Measurements from ENCODE around the gene EIF4E1B. TPM values are rescaled to one million over a fixed set of nuclear protein-coding genes. Genes with fewer than 3 reads are reported as not detected.
A peak's percentile ranks its signal among the peaks of the same experiment; 100 is the strongest.

EIF4E1B gene, protein sequence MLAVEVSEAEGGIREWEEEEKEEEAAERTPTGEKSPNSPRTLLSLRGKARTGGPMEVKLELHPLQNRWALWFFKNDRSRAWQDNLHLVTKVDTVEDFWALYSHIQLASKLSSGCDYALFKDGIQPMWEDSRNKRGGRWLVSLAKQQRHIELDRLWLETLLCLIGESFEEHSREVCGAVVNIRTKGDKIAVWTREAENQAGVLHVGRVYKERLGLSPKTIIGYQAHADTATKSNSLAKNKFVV
- 1 to 10 TPM in 1 of 2 donors, not detected in 1; 1.6 TPM for total RNA-seq

DNA sequence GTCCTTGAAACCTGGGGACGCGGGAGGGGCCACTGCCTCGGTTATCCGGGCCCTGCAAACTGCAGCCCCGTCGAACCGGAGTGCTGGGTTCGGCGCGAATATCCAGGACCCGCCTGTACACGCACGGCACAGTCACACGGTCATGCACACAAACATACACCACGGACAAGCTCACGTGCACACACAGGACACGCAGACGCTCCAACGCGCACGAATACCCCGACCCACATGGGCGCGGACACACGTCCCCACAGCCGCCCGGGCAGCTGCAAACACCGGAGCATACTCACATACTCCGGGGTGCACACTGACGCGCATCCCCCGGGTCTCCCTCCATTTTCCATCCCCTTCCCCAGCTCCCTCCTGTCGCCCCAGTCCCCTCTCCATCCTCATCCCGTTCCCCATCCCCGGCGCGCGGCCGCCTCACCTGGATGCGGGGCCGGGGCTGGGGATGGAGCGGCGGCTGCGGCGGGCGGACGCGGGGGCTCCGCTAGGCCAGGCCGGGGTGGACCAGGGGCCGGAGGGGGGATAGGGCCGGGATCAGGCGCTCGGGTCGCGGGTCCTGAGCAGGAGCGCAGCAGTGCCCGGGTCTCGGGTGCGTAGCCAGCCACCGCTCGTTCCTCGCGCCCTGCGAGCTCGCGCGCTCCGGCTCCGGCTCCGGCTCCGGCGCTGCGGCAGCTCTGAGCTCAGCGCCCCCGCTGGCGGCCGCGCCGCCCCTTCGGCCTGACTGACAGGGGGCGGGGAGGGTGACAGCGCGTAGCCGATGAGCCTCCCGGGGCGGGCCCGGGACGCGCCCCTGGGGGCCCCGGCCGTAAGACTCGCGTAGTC is at the start of gene EIF4E1B, which contains the start of gene SNCB:
Gene EIF4E1B, plus strand, starts transcription at position 823 of the 828 bp plus-strand sequence. CDS start 12,113 bp downstream, outside the sequence.
Gene SNCB, minus strand, starts transcription at position 682 of the 828 bp plus-strand sequence. CDS start 880 bp downstream, outside the sequence.
- H3K36me3 ChIP-seq = no peaks in the 10 kb centered on the region
- peaks cover 24% of the 10 kb centered on the region for H3K27me3 ChIP-seq (replicated peaks; ENCODE audit: insufficient read depth)
- peak within 1 kb of the TSS; percentile 1 to 23 for H3K4me3 ChIP-seq
- no peak for TF ChIP-seq POLR2A (IDR thresholded peaks at IDR 0.05)
- WGBS = 1% methylated on average over 93 of the region's 94 CpGs
- no peaks in the 10 kb centered on the region for H3K4me1 ChIP-seq (replicated peaks)
- no peak for DNase-seq (ENCODE audit: low spot score)
- H3K9me3 ChIP-seq = no peaks in the 10 kb centered on the region
- H3K27ac ChIP-seq = no peak within 1 kb of the TSS
- intact Hi-C loops (cut with DNase I) = no loop called here

DNA sequence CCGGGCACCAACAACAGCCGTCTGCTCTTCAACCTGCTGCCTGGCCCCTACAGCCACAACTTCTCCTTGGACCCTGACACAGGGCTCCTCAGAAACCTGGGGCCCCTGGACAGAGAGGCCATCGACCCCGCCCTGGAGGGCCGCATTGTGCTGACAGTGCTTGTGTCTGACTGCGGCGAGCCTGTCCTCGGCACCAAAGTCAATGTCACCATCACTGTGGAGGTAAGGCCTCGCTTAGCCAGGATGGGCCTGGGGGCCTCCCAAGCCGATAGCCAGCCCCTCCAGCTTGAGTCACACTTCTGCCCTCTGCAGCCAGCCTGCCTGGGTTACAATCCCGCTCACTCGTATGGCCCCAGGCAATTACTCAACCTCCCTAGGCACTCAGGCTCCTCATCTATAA is 49.1 kb upstream of the EIF4E1B start:
- H3K27ac ChIP-seq = no peak overlapping the region
- DNase-seq (ENCODE audit: low spot score) = no peak
- 85% methylated on average over 12 of the region's 12 CpGs for WGBS
- H3K27me3 ChIP-seq (replicated peaks; ENCODE audit: insufficient read depth) = no peaks in the 10 kb centered on the region
- intact Hi-C loops (cut with DNase I) = no loop called here
- TF ChIP-seq POLR2A (IDR thresholded peaks at IDR 0.05) (no peak), POLR2AphosphoS5 (IDR thresholded peaks at IDR 0.05) (no peak)
- TF ChIP-seq, protein P1, sequence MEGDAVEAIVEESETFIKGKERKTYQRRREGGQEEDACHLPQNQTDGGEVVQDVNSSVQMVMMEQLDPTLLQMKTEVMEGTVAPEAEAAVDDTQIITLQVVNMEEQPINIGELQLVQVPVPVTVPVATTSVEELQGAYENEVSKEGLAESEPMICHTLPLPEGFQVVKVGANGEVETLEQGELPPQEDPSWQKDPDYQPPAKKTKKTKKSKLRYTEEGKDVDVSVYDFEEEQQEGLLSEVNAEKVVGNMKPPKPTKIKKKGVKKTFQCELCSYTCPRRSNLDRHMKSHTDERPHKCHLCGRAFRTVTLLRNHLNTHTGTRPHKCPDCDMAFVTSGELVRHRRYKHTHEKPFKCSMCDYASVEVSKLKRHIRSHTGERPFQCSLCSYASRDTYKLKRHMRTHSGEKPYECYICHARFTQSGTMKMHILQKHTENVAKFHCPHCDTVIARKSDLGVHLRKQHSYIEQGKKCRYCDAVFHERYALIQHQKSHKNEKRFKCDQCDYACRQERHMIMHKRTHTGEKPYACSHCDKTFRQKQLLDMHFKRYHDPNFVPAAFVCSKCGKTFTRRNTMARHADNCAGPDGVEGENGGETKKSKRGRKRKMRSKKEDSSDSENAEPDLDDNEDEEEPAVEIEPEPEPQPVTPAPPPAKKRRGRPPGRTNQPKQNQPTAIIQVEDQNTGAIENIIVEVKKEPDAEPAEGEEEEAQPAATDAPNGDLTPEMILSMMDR (IDR thresholded peaks at IDR 0.05) = no peak
- no peaks in the 10 kb centered on the region for H3K4me1 ChIP-seq (replicated peaks)
- H3K9me3 ChIP-seq = no peaks in the 10 kb centered on the region
- H3K36me3 ChIP-seq = no peaks in the 10 kb centered on the region
- H3K4me3 ChIP-seq = no peak overlapping the region

DNA sequence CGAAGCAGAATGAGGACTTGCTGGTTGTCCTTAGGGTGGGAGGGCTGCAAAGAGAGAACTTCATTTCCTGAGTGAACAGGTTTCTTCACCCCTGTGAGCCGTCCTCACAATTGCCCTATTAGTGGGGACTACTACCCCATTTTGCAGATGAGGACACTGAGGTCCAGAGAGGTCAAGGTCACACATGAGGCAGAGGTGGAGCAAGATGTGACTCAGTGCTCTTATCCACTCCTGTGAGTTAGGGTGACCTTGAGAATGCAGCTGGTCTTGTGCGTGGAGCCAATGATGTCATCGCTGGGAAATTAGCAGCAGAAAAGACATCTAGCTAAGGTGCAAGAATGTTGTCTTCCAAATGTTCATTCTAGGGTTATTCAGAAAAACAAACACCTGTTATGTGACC is 47.4 kb upstream of the EIF4E1B start:
- intact Hi-C loops (cut with DNase I) = no loop called here
- Histone ChIP-seq H3K4me1 (replicated peaks) (no peaks in the 10 kb centered on the region), H3K27me3 (replicated peaks; ENCODE audit: insufficient read depth) (no peaks in the 10 kb centered on the region), H3K9me3 (no peaks in the 10 kb centered on the region), H3K27ac (no peak overlapping the region), H3K4me3 (no peak overlapping the region), H3K36me3 (no peaks in the 10 kb centered on the region)
- no peak for DNase-seq (ENCODE audit: low spot score)
- TF ChIP-seq POLR2A (IDR thresholded peaks at IDR 0.05) = no peak
- no peak for TF ChIP-seq POLR2AphosphoS5 (IDR thresholded peaks at IDR 0.05)
- TF ChIP-seq, protein P1 (IDR thresholded peaks at IDR 0.05) = no peak
- 90% methylated on average over 4 of the region's 4 CpGs for WGBS

DNA sequence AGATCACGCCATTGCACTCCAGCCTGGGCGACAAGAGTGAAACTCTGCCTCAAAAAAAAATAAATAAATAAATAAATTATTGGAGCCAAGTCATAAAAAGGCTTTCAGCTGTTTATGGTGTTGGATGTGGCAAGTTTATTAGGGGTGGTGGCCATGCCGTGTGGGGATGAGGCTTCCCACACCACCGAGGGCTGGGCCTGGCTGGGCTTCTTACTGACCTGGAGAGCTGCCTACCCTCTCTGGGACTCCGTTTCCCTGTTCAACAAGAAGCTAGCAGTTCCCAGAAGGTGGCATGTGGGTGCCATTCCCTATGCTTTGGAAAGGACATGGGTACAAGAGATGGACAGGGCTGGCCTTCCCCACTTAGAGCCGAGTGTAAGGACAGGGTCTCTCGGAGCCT is 43.1 kb upstream of the EIF4E1B start:
- H3K4me3 ChIP-seq = no peak overlapping the region
- no peaks in the 10 kb centered on the region for H3K27me3 ChIP-seq (replicated peaks; ENCODE audit: insufficient read depth)

DNA sequence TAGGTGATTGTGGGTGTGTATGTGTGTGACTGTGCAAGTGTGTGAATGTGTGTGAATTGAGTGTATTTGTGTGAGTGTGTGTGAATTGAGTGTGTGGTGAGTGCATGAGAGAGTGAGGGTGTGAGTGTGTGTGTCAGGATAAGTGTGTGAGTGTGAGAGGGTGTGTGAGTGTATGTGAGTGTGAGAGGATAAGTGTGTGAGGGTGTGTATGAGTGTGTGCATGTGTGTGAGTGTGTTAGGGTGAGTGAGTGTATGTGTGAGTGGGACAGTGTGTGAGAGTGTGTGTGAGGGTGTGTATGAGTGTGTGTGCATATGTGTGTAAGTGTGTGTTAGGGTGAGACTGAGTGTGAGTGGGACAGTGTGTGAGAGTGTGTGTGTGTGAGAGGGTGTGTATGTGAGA is 42.2 kb upstream of the EIF4E1B start:
- intact Hi-C loops (cut with DNase I) = no loop called here
- H3K27me3 ChIP-seq (replicated peaks; ENCODE audit: insufficient read depth) = no peaks in the 10 kb centered on the region
- no peak overlapping the region for H3K27ac ChIP-seq

More for the DNA sequence above, 43.1 kb upstream of the EIF4E1B start:
- no peak for DNase-seq (ENCODE audit: low spot score)
- H3K27ac ChIP-seq = no peak overlapping the region
- TF ChIP-seq POLR2AphosphoS5 (IDR thresholded peaks at IDR 0.05) = no peak
- TF ChIP-seq, protein P1 (IDR thresholded peaks at IDR 0.05) = no peak
- TF ChIP-seq POLR2A (IDR thresholded peaks at IDR 0.05) = no peak
- no peaks in the 10 kb centered on the region for H3K36me3 ChIP-seq
- intact Hi-C loops (cut with DNase I) = no loop called here
- 59% methylated on average over 7 of the region's 7 CpGs for WGBS
- no peaks in the 10 kb centered on the region for H3K4me1 ChIP-seq (replicated peaks)
- H3K9me3 ChIP-seq = no peaks in the 10 kb centered on the region

More for the DNA sequence above, 42.2 kb upstream of the EIF4E1B start:
- TF ChIP-seq POLR2A (IDR thresholded peaks at IDR 0.05) = no peak
- Histone ChIP-seq H3K36me3 (no peaks in the 10 kb centered on the region), H3K4me3 (no peak overlapping the region), H3K4me1 (replicated peaks) (no peaks in the 10 kb centered on the region), H3K9me3 (no peaks in the 10 kb centered on the region)
- DNase-seq (ENCODE audit: low spot score) = no peak
